CD4-positive, alpha-beta T cell treated with Interleukin-17A for 4 hours (primary cell): ENCODE measurements around the gene BPNT1.
A peak's percentile ranks its signal among the peaks of the same experiment; 100 is the strongest.
"Not testable (repeated sequence)": the region's sequence is repeated elsewhere in the genome, so short reads cannot be mapped to it uniquely, and the experiment has no call there.

Experiments used
- DNase-seq: peaks from one replicate; pipeline ENCODE4 v3.0.0-alpha.2; 2020; ENCODE audit warnings: mixed read lengths

BPNT1 gene

GRCh38 chr1:220077887-220078286, 11.7 kb downstream of the BPNT1 start:
- no peak for DNase-seq

GRCh38 chr1:220076861-220077762, 12.5 kb downstream of the BPNT1 start:
- no peak for DNase-seq

- DNase-seq = no peak
Observed at GRCh38 chr1:220067269-220068204, 22.1 kb downstream of the BPNT1 start.

- DNase-seq = no peak
Observed at GRCh38 chr1:220062629-220063028, 27.0 kb downstream of the BPNT1 start.

- DNase-seq = no peak
Observed at GRCh38 chr1:220060876-220061275, 28.7 kb downstream of the BPNT1 start.

- DNase-seq = no peak
Observed at GRCh38 chr1:220056374-220056773, 33.2 kb downstream of the BPNT1 start.

GRCh38 chr1:220046052-220046930, 43.3 kb downstream of the BPNT1 start, which contains the start of gene EPRS1:
TSS of gene EPRS1 (minus strand) at chr1:220046505. CDS start at chr1:220046388, 117 bp downstream.
- peak; percentile 94 for DNase-seq

GRCh38 chr1:220045356-220046051, 44.1 kb downstream of the BPNT1 start:
- DNase-seq = no peak

GRCh38 chr1:220044678-220045355, 44.8 kb downstream of the BPNT1 start:
- no peak for DNase-seq

- DNase-seq = no peak
Observed at GRCh38 chr1:220043646-220044045, 45.9 kb downstream of the BPNT1 start.

GRCh38 chr1:220040028-220040596, 49.5 kb downstream of the BPNT1 start:
- no peak for DNase-seq

GRCh38 chr1:220038640-220039039, 50.9 kb downstream of the BPNT1 start:
- no peak for DNase-seq

GRCh38 chr1:220037810-220038209, 51.8 kb downstream of the BPNT1 start:
- DNase-seq = not testable (repeated sequence)

GRCh38 chr1:220032911-220033310, 56.7 kb downstream of the BPNT1 start:
- no peak for DNase-seq

- DNase-seq = no peak
Observed at GRCh38 chr1:220031287-220031686, 58.3 kb downstream of the BPNT1 start.

- no peak for DNase-seq
Observed at GRCh38 chr1:220028346-220028895, 61.2 kb downstream of the BPNT1 start.

GRCh38 chr1:220019071-220019470, 70.5 kb downstream of the BPNT1 start:
- no peak for DNase-seq

- no peak for DNase-seq
Observed at GRCh38 chr1:220013497-220013896, 76.1 kb downstream of the BPNT1 start.

GRCh38 chr1:220012259-220012658, 77.3 kb downstream of the BPNT1 start:
- no peak for DNase-seq

- no peak for DNase-seq
Observed at GRCh38 chr1:220011620-220012019, 78.0 kb downstream of the BPNT1 start.
